OCI-LY1 (cell line): ENCODE measurements around the gene ZNRD2.

Source experiments
- H2AFZ ChIP-seq: fragments of 200-600 bp; sonication (generic), shearing (Covaris generic); 2 replicates; pipeline ENCODE4 v1.6.0; 2014; ENCODE audit warnings: antibody characterized with exemption, mild to moderate bottlenecking, low read length
- H3F3A ChIP-seq: fragments of 200-600 bp; sonication (generic), shearing (Covaris generic); 2 replicates; pipeline ENCODE4 v1.6.0; 2014; ENCODE audit warnings: mild to moderate bottlenecking, antibody characterized with exemption, low read length, moderate library complexity; ENCODE audit not compliant: insufficient read depth
- H3K27ac ChIP-seq: fragments of 200-600 bp; sonication (generic); 2 replicates; pipeline ENCODE4 v1.5.1; 2014; ENCODE audit warnings: low read length, mixed run types, mild to moderate bottlenecking, low read depth; ENCODE audit not compliant: poor library complexity, severe bottlenecking
- H3K27me3 ChIP-seq: fragments of 200-600 bp; sonication (generic); 2 replicates; pipeline ENCODE4 v1.6.0; 2014; ENCODE audit warnings: antibody characterized with exemption, mild to moderate bottlenecking, low read length, moderate library complexity; ENCODE audit not compliant: insufficient read depth
- H3K36me3 ChIP-seq: fragments of 200-600 bp; sonication (generic); 2 replicates; pipeline ENCODE4 v1.6.1; 2014; ENCODE audit warnings: mild to moderate bottlenecking, antibody characterized with exemption, low read length, moderate library complexity, mixed read lengths; ENCODE audit not compliant: insufficient read depth
- H3K4me1 ChIP-seq: fragments of 200-600 bp; sonication (generic); 2 replicates; pipeline ENCODE4 v1.5.1; 2014; ENCODE audit warnings: mild to moderate bottlenecking, low read length, moderate library complexity; ENCODE audit not compliant: insufficient read depth, severe bottlenecking
- H3K4me2 ChIP-seq: fragments of 200-600 bp; sonication (generic), shearing (Covaris generic); 2 replicates; pipeline ENCODE4 v1.6.1; 2014; ENCODE audit warnings: low read length
- H3K4me3 ChIP-seq: fragments of 200-600 bp; sonication (generic); 2 replicates; pipeline ENCODE4 v1.5.1; 2014; ENCODE audit warnings: low read length, low read depth, mild to moderate bottlenecking, mixed read lengths; ENCODE audit not compliant: poor library complexity, severe bottlenecking
- H3K79me2 ChIP-seq: fragments of 200-600 bp; shearing (Covaris generic); 2 replicates; pipeline ENCODE4 v1.6.1; 2016; ENCODE audit warnings: mixed run types, low read length, mixed read lengths; ENCODE audit not compliant: insufficient read depth
- H3K9ac ChIP-seq: fragments of 200-600 bp; sonication (generic), shearing (Covaris generic); 2 replicates; pipeline ENCODE4 v1.6.1; 2014; ENCODE audit warnings: mild to moderate bottlenecking, low read length, mixed read lengths
- H3K9me2 ChIP-seq: fragments of 200-600 bp; sonication (generic), shearing (Covaris generic); 2 replicates; pipeline ENCODE4 v1.6.1; 2014; ENCODE audit warnings: low read depth, mild to moderate bottlenecking, low read length, mixed read lengths
- H3K9me3 ChIP-seq: fragments of 200-600 bp; shearing (Covaris generic); 2 replicates; pipeline ENCODE4 v1.6.1; 2014; ENCODE audit warnings: low read length, mixed read lengths
- H4K20me1 ChIP-seq: fragments of 200-600 bp; sonication (generic), shearing (Covaris generic); 2 replicates; pipeline ENCODE4 v1.6.0; 2016; ENCODE audit warnings: mild to moderate bottlenecking, low read length; ENCODE audit not compliant: insufficient read depth
- CTCF ChIP-seq: fragments of 200-600 bp; sonication (generic), shearing (Covaris generic); IDR thresholded peaks from 2 replicates; pipeline ENCODE4 v1.5.1; 2017; ENCODE audit warnings: mild to moderate bottlenecking, antibody characterized with exemption, low read length, moderate library complexity, mixed read lengths
- EZH2 ChIP-seq: fragments of 200-600 bp; sonication (generic), shearing (Covaris generic); IDR thresholded peaks from 2 replicates; pipeline ENCODE4 v1.8.0; 2017; ENCODE audit warnings: borderline replicate concordance, mixed run types, mild to moderate bottlenecking, antibody characterized with exemption, low read length, moderate library complexity, mixed read lengths

Gene ZNRD2

GRCh38 chr11:65557280-65558001 lies 12.8 kb upstream of the ZNRD2 start:
- Histone ChIP-seq H3K36me3 (no peaks in the 10 kb centered on the region), H4K20me1 (no peaks in the 10 kb centered on the region), H3K27ac (no peak overlapping the region), H2AFZ (no peak overlapping the region), H3K4me3 (peak overlapping the region; percentile 39), H3K9me2 (no peaks in the 10 kb centered on the region), H3K4me2 (no peak overlapping the region), H3K9me3 (no peaks in the 10 kb centered on the region), H3K79me2 (no peaks in the 10 kb centered on the region), H3K9ac (no peak overlapping the region), H3F3A (no peaks in the 10 kb centered on the region), H3K4me1 (peaks cover 13% of the 10 kb centered on the region), H3K27me3 (peaks cover 11% of the 10 kb centered on the region; the same call in 1 of the 2 replicates)
- TF ChIP-seq EZH2 (no peak), CTCF (no peak)

- TF ChIP-seq CTCF (no peak), EZH2 (no peak)
- no peaks in the 10 kb centered on the region for H3F3A ChIP-seq
- H4K20me1 ChIP-seq, result no peaks in the 10 kb centered on the region
- peak within 1 kb of the TSS; percentile 13; the same call in 1 of the 2 replicates for H3K9ac ChIP-seq
- no peak within 1 kb of the TSS for H2AFZ ChIP-seq
- no peaks in the 10 kb centered on the region for H3K79me2 ChIP-seq
- H3K9me2 ChIP-seq, result no peaks in the 10 kb centered on the region
- H3K4me3 ChIP-seq, result peak within 1 kb of the TSS; percentile 39
- peaks cover 12% of the 10 kb centered on the region for H3K4me1 ChIP-seq
- H3K27ac ChIP-seq, result no peak within 1 kb of the TSS
- H3K9me3 ChIP-seq, result no peaks in the 10 kb centered on the region
- H3K36me3 ChIP-seq, result no peaks in the 10 kb centered on the region
- peak within 1 kb of the TSS; percentile 73 for H3K4me2 ChIP-seq
- peaks cover 12% of the 10 kb centered on the region; the same call in 1 of the 2 replicates for H3K27me3 ChIP-seq
These were observed 12.0 kb upstream of the ZNRD2 start, which contains the start of gene LTBP3 for GRCh38 chr11:65558002-65558929. TSS of gene LTBP3 (minus strand) at chr11:65558359. CDS start at chr11:65557959, 400 bp downstream.

- Histone ChIP-seq H3K27ac (no peak overlapping the region), H3K4me1 (peaks cover 12% of the 10 kb centered on the region), H3K79me2 (no peaks in the 10 kb centered on the region), H3K4me3 (peak overlapping the region; percentile 39), H2AFZ (no peak overlapping the region), H3K9ac (no peak overlapping the region; the same call in 1 of the 2 replicates), H3K27me3 (peaks cover 13% of the 10 kb centered on the region; the same call in 1 of the 2 replicates), H3F3A (no peaks in the 10 kb centered on the region), H3K4me2 (peak overlapping the region; percentile 73), H3K9me3 (no peaks in the 10 kb centered on the region), H3K36me3 (no peaks in the 10 kb centered on the region), H4K20me1 (no peaks in the 10 kb centered on the region), H3K9me2 (no peaks in the 10 kb centered on the region)
- TF ChIP-seq CTCF, result no peak
- no peak for TF ChIP-seq EZH2
These were observed 11.3 kb upstream of the ZNRD2 start for GRCh38 chr11:65558930-65559509.
